ENCODE data around the gene EIF2A.

DNA sequence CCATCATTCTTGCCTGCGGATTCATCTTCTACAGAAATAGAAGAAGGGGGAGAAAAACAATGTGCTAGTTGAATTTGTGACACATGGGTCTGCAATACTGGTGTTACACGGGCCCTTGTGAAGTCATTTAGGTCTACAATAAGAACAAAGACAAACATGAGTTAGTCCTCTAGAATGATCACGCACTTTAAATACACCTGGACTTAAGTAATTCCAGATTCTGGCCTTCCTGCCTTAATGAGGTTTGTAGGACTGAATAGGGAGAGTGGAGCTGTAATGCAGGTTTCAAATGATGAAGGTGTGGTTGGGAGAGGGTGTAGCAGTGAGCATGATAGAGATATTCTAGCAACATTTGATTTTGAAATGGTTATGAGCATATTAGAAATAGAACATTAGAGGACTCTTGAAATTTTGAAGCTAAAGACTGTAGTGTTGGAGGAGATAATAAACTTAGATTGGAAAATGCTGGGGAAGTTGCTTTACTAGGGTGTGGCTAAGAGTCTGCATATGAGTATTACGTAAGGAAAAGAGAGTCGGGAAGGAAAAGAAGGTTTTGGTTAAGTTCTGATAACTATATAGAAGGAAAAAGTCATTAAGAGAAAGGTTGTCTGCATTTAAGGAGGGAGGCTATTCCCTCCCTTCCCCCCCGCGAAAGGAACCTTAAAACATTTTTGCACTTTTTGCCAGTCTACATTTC, 606 bp downstream of the EIF2A start:
- TF ChIP-seq, protein P1, sequence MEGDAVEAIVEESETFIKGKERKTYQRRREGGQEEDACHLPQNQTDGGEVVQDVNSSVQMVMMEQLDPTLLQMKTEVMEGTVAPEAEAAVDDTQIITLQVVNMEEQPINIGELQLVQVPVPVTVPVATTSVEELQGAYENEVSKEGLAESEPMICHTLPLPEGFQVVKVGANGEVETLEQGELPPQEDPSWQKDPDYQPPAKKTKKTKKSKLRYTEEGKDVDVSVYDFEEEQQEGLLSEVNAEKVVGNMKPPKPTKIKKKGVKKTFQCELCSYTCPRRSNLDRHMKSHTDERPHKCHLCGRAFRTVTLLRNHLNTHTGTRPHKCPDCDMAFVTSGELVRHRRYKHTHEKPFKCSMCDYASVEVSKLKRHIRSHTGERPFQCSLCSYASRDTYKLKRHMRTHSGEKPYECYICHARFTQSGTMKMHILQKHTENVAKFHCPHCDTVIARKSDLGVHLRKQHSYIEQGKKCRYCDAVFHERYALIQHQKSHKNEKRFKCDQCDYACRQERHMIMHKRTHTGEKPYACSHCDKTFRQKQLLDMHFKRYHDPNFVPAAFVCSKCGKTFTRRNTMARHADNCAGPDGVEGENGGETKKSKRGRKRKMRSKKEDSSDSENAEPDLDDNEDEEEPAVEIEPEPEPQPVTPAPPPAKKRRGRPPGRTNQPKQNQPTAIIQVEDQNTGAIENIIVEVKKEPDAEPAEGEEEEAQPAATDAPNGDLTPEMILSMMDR (conservative IDR thresholded peaks at IDR 0.05 in 1 of 2, IDR thresholded peaks at IDR 0.05 in 1 of 2; ENCODE audit: low read depth in 1 of 2, low read length in 2 of 2): no peak
- TF ChIP-seq EZH2 (IDR thresholded peaks at IDR 0.05; ENCODE audit: low read length, missing control alignments): no peak
